HepG2 (cell line): ENCODE measurements around the gene ITGB2. TPM values are rescaled to one million over a fixed set of nuclear protein-coding genes. Genes with fewer than 3 reads are reported as not detected.

ENCODE experiments used
- ATF7 ChIP-seq, 2 experiments: fragments of 450-650 bp in 1 of 2; sonication (generic) in 1 of 2; formaldehyde crosslinking in 1 of 2; IDR thresholded peaks; 2 replicates each; pipeline versions ENCODE4 v1.4.0 to v1.6.1; 2016 to 2020; ENCODE audit warnings: antibody characterized with exemption in 1 of 2, mild to moderate bottlenecking in 1 of 2, missing genetic modification reagents in 1 of 2
- BHLHE40 ChIP-seq: IDR thresholded peaks from 2 replicates; pipeline ENCODE4 v1.6.1; 2011; ENCODE audit warnings: low read length, improper control_type of control experiment
- DRAP1 ChIP-seq: IDR thresholded peaks from 2 replicates; pipeline ENCODE4 v1.6.1; 2016; ENCODE audit warnings: missing genetic modification reagents, missing compliant biosample characterization
- ERF ChIP-seq: IDR thresholded peaks from 2 replicates; pipeline ENCODE4 v1.6.1; 2018; ENCODE audit warnings: missing biosample characterization, missing genetic modification reagents
- FOXP1 ChIP-seq, 2 experiments: fragments of 450-650 bp in 1 of 2; IDR thresholded peaks; 2 replicates each; pipeline ENCODE4 v1.6.1; 2017 to 2018; ENCODE audit warnings: antibody characterized with exemption in 1 of 2
- HNF4G ChIP-seq, 2 experiments: sonication (generic) in 1 of 2; formaldehyde crosslinking in 1 of 2; IDR thresholded peaks; 2 replicates each; pipeline versions ENCODE4 v1.4.0 to v1.6.1; 2011 to 2020; ENCODE audit warnings: borderline replicate concordance in 2 of 2, low read depth in 2 of 2, mild to moderate bottlenecking in 2 of 2, low read length in 1 of 2, missing genetic modification reagents in 1 of 2, moderate library complexity in 1 of 2
- HNRNPK ChIP-seq: fragments of 200-400 bp; formaldehyde crosslinking; IDR thresholded peaks from 2 replicates; pipeline ENCODE4 v1.6.1; 2018; ENCODE audit warnings: low read length, low read depth, moderate library complexity, mild to moderate bottlenecking; ENCODE audit not compliant: poor library complexity, severe bottlenecking
- HOXA9 ChIP-seq: sonication (generic); formaldehyde crosslinking; IDR thresholded peaks from 2 replicates; pipeline ENCODE4 v1.8.1; 2022; ENCODE audit warnings: missing genetic modification reagents, mild to moderate bottlenecking, moderate library complexity, borderline replicate concordance
- KLF13 ChIP-seq: sonication (generic); formaldehyde crosslinking; IDR thresholded peaks from 2 replicates; pipeline ENCODE4 v1.4.0; 2020; ENCODE audit warnings: mild to moderate bottlenecking, missing genetic modification reagents
- MXD1 ChIP-seq: sonication (generic); formaldehyde crosslinking; IDR thresholded peaks from 2 replicates; pipeline ENCODE4 v1.4.0; 2020; ENCODE audit warnings: mild to moderate bottlenecking, missing genetic modification reagents
- POGZ ChIP-seq: sonication (generic); formaldehyde crosslinking; IDR thresholded peaks from 2 replicates; pipeline ENCODE4 v1.4.0; 2020; ENCODE audit warnings: mild to moderate bottlenecking, missing genetic modification reagents
- POLR2G ChIP-seq: fragments of 200-400 bp; formaldehyde crosslinking; IDR thresholded peaks from 2 replicates; pipeline ENCODE4 v1.6.1; 2018; ENCODE audit warnings: mild to moderate bottlenecking, low read depth, low read length, moderate library complexity
- REL ChIP-seq: sonication (generic); formaldehyde crosslinking; conservative IDR thresholded peaks from 2 replicates; pipeline ENCODE4 v1.8.0; 2022; ENCODE audit warnings: mild to moderate bottlenecking, missing genetic modification reagents, moderate library complexity
- SAP130 ChIP-seq: IDR thresholded peaks from 2 replicates; pipeline ENCODE4 v1.6.1; 2016; ENCODE audit warnings: low read depth
- SIN3A ChIP-seq: IDR thresholded peaks from 2 replicates; pipeline ENCODE4 v1.6.1; 2011; ENCODE audit warnings: low read depth, mild to moderate bottlenecking, control low read depth, low read length, borderline replicate concordance
- TBP ChIP-seq: sonication (generic); formaldehyde crosslinking; IDR thresholded peaks from 2 replicates; pipeline ENCODE4 v1.5.0; 2020; ENCODE audit warnings: missing genetic modification reagents
- UBTF ChIP-seq: sonication (generic); formaldehyde crosslinking; IDR thresholded peaks from 2 replicates; pipeline ENCODE4 v1.4.0; 2020; ENCODE audit warnings: mild to moderate bottlenecking, missing genetic modification reagents
- ZFP90 ChIP-seq: sonication (generic); formaldehyde crosslinking; IDR thresholded peaks from 2 replicates; pipeline ENCODE4 v1.8.0; 2022; ENCODE audit warnings: missing genetic modification reagents, mild to moderate bottlenecking, inconsistent platforms, borderline replicate concordance
- ZHX1 ChIP-seq: sonication (generic); formaldehyde crosslinking; IDR thresholded peaks from 2 replicates; pipeline ENCODE4 v1.8.1; 2022; ENCODE audit warnings: low read depth, mild to moderate bottlenecking, missing genetic modification reagents
- ZNF672 ChIP-seq: sonication (generic); formaldehyde crosslinking; IDR thresholded peaks from 2 replicates; pipeline ENCODE4 v1.8.1; 2022; ENCODE audit warnings: missing genetic modification reagents
- ZNF772 ChIP-seq: sonication (generic); formaldehyde crosslinking; IDR thresholded peaks from 2 replicates; pipeline ENCODE4 v1.5.0; 2020; ENCODE audit warnings: mild to moderate bottlenecking, missing genetic modification reagents
- ZNF883 ChIP-seq: sonication (generic); formaldehyde crosslinking; IDR thresholded peaks from 2 replicates; pipeline ENCODE4 v1.5.1; 2020; ENCODE audit warnings: mild to moderate bottlenecking, missing genetic modification reagents; ENCODE audit errors: not compliant biosample characterization
- polyA plus RNA-seq, 8 experiments: library from polyadenylated mRNA; depleted of rRNA in 3 of 8; stranded (reverse) in 7 of 8; unstranded in 1 of 8; fragments of >200 nt; fragmentation: Illumina TruSeq in 4 of 8; extraction: Trizol in 4 of 8; gene quantifications; 2 replicates each; pipeline versions ENCODE4 v1.2.1 to v1.2.3, GENCODE V29; 2011 to 2016; ENCODE audit warnings: low read depth in 4 of 8, missing spikeins in 1 of 8, mixed read lengths in 1 of 8; ENCODE audit not compliant: insufficient read depth in 1 of 8
- total RNA-seq, 5 experiments: library from RNA; depleted of rRNA; stranded (reverse); fragments of >200 nt; fragmentation: Illumina TruSeq; extraction: Trizol; gene quantifications; 2 replicates each; pipeline ENCODE4 v1.2.3, GENCODE V29; 2016; ENCODE audit warnings: low read depth in 1 of 5

The ITGB2 gene
- total and polyA plus RNA-seq, 2 of the 13 experiments (the other 11 are each of a cell fraction or from before 2014, with no cell fraction given) = 4.2 to 18.0 TPM

GRCh38 chr21:44873356-44874239, 47.1 kb downstream of the ITGB2 start, which contains the start of gene PTTG1IP (continued):
- TF ChIP-seq POLR2G = peak; percentile 84
- TF ChIP-seq ZNF672 (CRISPR knock-in tag) = no peak
- TF ChIP-seq ERF (CRISPR knock-in tag) = 0 out of 2 replicates have a peak, but pooled peaks have one; percentile 28
- peak; percentile 97 for TF ChIP-seq ZHX1 (CRISPR knock-in tag)
- TF ChIP-seq FOXP1 (IDR thresholded peaks at IDR 0.05) = no peak
- no peak for TF ChIP-seq FOXP1 (CRISPR knock-in tag; IDR thresholded peaks at IDR 0.05)
- no peak for TF ChIP-seq HNF4G (IDR thresholded peaks at IDR 0.05; ENCODE audit: borderline replicate concordance, low read depth, low read length)
- peak; percentile 53; the same call in 1 of the 2 replicates for TF ChIP-seq HNF4G (CRISPR knock-in tag; IDR thresholded peaks at IDR 0.05; ENCODE audit: borderline replicate concordance, low read depth)
- TF ChIP-seq UBTF (CRISPR knock-in tag) = peak; percentile 50; the same call in 1 of the 2 replicates
- peak; percentile 67 for TF ChIP-seq HNRNPK
- 0 out of 2 replicates have a peak, but pooled peaks have one; percentile 33 for TF ChIP-seq REL (CRISPR knock-in tag)
- TF ChIP-seq ATF7 (IDR thresholded peaks at IDR 0.05) = no peak
- no peak for TF ChIP-seq ATF7 (CRISPR knock-in tag; IDR thresholded peaks at IDR 0.05)
- TF ChIP-seq SIN3A = peak; percentile 75; the same call in 1 of the 2 replicates
- TF ChIP-seq KLF13 (CRISPR knock-in tag) = no peak
- TF ChIP-seq POGZ (CRISPR knock-in tag) = peak; percentile 5; the same call in 1 of the 2 replicates
- peak; percentile 93 for TF ChIP-seq DRAP1 (CRISPR knock-in tag)
- peak; percentile 6; the same call in 1 of the 2 replicates for TF ChIP-seq MXD1
- no peak for TF ChIP-seq TBP (CRISPR knock-in tag)
- no peak for TF ChIP-seq ZFP90 (CRISPR knock-in tag)
- TF ChIP-seq ZNF772 (CRISPR knock-in tag) = peak; percentile 41; the same call in 1 of the 2 replicates
- TF ChIP-seq SAP130 (CRISPR knock-in tag) = peak; percentile 77
- peak; percentile 80 for TF ChIP-seq ZNF883
- TF ChIP-seq HOXA9 (CRISPR knock-in tag) = 0 out of 2 replicates have a peak, but pooled peaks have one; percentile 30
- peak; percentile 35 for TF ChIP-seq BHLHE40
